SK-N-DZ (cell line): Measurements from ENCODE around the gene DCBLD2.

Experiments
- DNase-seq: peaks from one replicate; pipeline ENCODE4 v3.0.0-alpha.2; 2015; ENCODE audit warnings: low spot score
- small RNA-seq, 2 experiments: library from RNA; depleted of rRNA; stranded (forward); fragments of <200 nt; gene quantifications; one replicate each; pipeline ENCODE3, GENCODE V24; 2014

DCBLD2 gene

GRCh38 chr3:98768961-98769360 is 132.5 kb downstream of the DCBLD2 start:
- no peak for DNase-seq

GRCh38 chr3:98766924-98767323 is 134.6 kb downstream of the DCBLD2 start:
- DNase-seq: no peak

- peak; percentile 54 for DNase-seq
Measured at GRCh38 chr3:98765721-98766120, 135.8 kb downstream of the DCBLD2 start.

- DNase-seq: no peak
Measured at GRCh38 chr3:98764472-98764884, 137.0 kb downstream of the DCBLD2 start.

DNA sequence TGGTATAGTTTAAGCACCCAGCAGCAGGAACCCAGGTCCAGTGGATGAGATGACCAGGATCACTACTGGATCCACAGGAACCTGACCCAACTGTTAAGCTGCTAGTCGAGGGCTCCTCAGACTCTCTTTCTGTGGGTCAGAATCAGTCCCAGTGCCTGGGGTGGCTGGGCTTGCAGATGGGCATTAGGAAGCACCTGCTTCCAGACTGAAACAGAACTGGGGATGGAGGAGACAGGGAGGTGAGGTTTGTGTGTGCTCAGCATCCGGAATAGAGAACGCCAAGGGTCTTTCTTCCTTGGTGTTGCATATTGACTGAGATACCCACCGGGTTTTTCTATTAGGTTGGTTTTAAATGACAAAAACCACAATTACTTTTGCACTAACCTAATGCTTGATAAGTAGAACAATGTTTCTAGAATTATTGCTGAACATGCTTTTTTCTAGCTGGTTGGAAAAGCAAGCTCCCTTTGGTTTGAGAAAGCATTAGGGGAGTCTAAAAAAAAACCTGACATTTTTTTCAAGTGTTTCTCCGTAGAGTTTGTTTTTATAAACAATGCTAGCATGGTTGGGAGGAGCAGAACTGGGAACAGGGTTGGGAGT is 137.6 kb downstream of the DCBLD2 start:
- DNase-seq: no peak

DNA sequence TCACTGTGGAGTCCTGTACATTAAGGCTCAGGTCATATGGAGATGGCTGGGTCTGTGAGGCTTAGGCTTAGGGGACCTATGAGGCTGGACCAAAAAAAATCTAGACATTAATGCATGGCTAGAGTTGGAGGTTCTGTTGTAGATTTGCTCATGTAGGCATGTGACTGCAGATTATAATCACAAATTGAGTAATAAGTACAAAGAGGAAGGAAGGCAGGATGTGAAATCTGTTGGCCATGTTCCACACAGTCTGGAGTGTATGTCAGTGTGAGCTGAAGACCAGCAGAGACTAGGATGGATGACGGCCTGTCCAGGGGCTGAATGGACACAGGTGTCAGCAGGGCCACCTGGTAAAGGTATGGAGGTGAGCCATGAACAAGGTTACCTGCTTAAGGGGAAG is 138.4 kb downstream of the DCBLD2 start, which contains the start of gene ST3GAL6:
ST3GAL6 (plus strand) TSS at position 265 of the 400 bp plus-strand sequence. CDS start 5,101 bp downstream, outside the sequence.
- DNase-seq: no peak

DNA sequence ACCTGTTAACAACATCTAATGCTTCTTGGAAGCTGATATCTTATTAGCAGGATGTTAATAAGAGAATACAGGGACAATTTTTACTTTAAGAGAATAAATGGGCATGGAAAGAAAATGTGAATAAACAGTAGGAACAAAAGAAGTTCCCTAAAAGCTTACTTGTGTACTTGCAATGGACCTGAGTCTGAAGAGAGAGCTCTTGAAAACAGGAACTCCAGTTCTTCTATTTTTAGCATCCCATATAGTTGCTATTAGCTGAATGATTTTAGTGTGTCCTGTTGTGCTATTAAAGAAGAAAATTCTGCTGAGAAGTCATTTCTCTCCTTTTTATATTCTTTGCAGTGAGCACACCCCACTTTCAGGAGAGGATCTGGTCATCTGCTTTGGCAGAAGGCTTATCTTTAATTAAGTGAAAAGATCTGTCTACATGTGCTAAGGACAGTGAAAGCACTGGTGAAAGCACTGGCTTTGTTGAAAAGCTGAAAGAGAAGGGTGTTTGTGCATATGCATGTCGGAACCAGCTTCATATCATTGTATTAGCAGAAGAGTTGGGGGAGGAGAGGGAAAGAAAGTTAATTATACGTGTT is 139.8 kb downstream of the DCBLD2 start:
- DNase-seq: peak; percentile 45

GRCh38 chr3:98759629-98760028 is 141.9 kb downstream of the DCBLD2 start:
- DNase-seq: no peak

GRCh38 chr3:98755601-98756000 is 145.9 kb downstream of the DCBLD2 start:
- DNase-seq: no peak

DNA sequence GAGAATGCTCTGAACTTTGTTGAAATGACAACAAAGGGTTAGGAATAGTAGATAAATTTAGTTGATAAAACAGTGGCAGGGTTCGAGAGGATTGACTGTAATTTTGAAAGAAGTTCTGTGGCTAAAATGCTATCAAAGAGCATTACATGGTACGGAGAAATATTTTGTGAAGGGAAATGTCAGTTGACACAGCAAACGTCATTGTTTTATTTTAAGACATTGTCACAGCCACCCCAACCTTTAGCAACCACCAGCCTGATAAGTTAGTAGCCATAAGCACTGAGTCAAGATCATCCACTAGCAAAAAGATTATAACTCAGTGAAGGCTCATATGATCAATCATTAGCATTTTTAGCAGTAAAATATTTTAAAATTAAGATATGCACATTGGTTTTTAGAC is 147.0 kb downstream of the DCBLD2 start:
- DNase-seq: no peak

DNA sequence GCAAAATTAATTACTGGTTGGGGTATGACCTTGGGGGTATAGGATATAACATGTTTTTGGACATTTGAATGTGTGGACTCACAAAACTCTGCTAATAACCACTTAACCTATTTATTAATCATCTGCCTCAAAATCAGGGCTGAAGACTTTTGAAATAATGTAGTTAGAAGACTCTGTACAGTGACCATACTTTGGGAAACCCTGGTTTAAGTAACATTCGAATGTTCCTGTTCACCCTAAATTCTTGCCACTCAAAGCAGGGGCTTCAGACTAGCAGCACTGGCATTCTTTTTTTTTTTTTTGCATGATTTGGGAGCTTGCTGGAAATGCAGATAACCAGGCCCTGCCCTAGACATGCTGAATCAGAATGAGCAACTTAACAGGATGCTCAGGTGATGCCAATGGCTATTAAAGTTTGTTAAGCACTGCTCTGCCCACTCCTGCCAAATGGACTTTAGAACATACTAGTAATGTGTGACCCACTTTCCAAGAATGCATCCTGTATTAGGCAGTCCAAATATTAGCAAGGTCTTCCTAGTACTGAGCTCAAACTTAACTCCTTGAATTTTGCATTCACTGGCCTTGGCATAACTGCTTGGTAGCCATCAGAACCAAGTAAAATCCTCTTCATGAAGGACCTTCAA is 151.1 kb downstream of the DCBLD2 start:
- no peak for DNase-seq

DNA sequence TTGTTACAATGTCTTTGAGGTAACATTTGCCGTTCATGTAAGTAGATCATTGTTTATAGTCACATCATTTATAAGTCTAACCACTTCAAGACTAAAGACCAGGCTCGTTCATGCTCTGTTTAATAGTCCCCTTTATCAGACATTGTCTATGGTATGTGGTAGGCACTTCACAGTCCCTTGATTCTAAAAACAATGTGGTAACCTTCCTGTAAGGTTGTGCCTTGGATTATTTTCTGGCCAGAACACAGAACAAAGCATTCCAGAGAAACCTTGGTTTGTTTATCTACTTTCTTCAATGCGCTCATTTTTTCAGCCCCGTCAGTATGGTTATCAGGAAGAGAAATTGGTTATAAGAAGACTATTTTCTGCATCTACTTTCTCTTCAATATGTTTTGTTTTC is 154.6 kb downstream of the DCBLD2 start:
- no peak for DNase-seq

GRCh38 chr3:98746122-98746521 is 155.4 kb downstream of the DCBLD2 start:
- DNase-seq: no peak

Small RNAs within 50 kb of the gene (small RNA-seq; reads per million reads assigned to genes)
- gene RNU6-1263P: 0 reads per million in 2 experiments
- 0 reads per million in 2 experiments for gene RNU6-26P
